Activated CD8-positive, alpha-beta T cell treated with anti-CD3 and anti-CD28 coated beads, Interleukin-2, amount 10 ng/mL, durations not matched to agents 7 days and 5 days (primary cell): ENCODE results near the gene HLA-B. TPM values are rescaled to one million over a fixed set of nuclear protein-coding genes. Genes with fewer than 3 reads are reported as not detected.

ENCODE experiments used
- ATAC-seq: fragments of 150-1000 bp; cut with Tn5 transposase; one replicate; pipeline ENCODE4 v1.10.0; 2021; ENCODE audit warnings: moderate library complexity
- CTCF ChIA-PET: fragments of 350-600 bp; sonication (Branson Sonifier 250); formaldehyde crosslinking; loops from one replicate; lab custom pipeline; 2021; ENCODE audit warnings: antibody characterized with exemption; lab: Charles Lee
- POLR2A ChIA-PET: fragments of 350-600 bp; sonication (Branson Sonifier 250); formaldehyde crosslinking; loops from one replicate; lab custom pipeline; 2021; ENCODE audit warnings: antibody characterized with exemption; lab: Charles Lee
- DNase-seq: peaks from one replicate; pipeline ENCODE4 v3.0.0-alpha.2; 2020
- H3K27ac Mint-ChIP-seq: one replicate; pipeline ENCODE4 v1.8.0; 2021; ENCODE audit warnings: mild to moderate bottlenecking, mixed read lengths
- H3K27me3 Mint-ChIP-seq: one replicate; pipeline ENCODE4 v1.8.0; 2021; ENCODE audit warnings: low read depth, mixed read lengths
- H3K36me3 Mint-ChIP-seq: one replicate; pipeline ENCODE4 v1.8.0; 2021; ENCODE audit warnings: low read depth, mixed read lengths
- H3K4me1 Mint-ChIP-seq: one replicate; pipeline ENCODE4 v1.8.0; 2021; ENCODE audit warnings: low read depth, mixed read lengths
- H3K4me3 Mint-ChIP-seq: one replicate; pipeline ENCODE4 v1.8.0; 2021; ENCODE audit warnings: mild to moderate bottlenecking, mixed read lengths
- H3K9me3 Mint-ChIP-seq: one replicate; pipeline ENCODE4 v1.8.0; 2022; ENCODE audit warnings: mixed read lengths; ENCODE audit not compliant: insufficient read depth
- microRNA-seq: library from miRNA; unstranded; fragments of <30 nt; microRNA quantifications from one replicate; pipeline ENCODE4 v1.2.0, GENCODE V29; 2022
- total RNA-seq, 2 experiments: library from RNA; stranded (reverse); gene quantifications; one replicate each; pipeline ENCODE4 v1.2.3, GENCODE V29; 2021

HLA-B gene
- total RNA-seq, 2 experiments from 2014 or later: 3,406 to 3,473 TPM

- POLR2A ChIA-PET: no interaction called here
Observed at GRCh38 chr6:31304683-31305082, 52.3 kb downstream of the HLA-B start.

More at GRCh38 chr6:31304683-31305082, 52.3 kb downstream of the HLA-B start:
- CTCF ChIA-PET: interaction anchor here (1.0 to 2.4 kb wide), 2 partner anchors 10 to 62 kb away, joined by 3 to 6 read pairs; no protein-coding TSS in a partner anchor
- DNase-seq (no peak), ATAC-seq (no peak)
- Mint-ChIP-seq H3K27me3 (peaks cover 41% of the 10 kb centered on the region), H3K4me1 (peaks cover 4% of the 10 kb centered on the region), H3K36me3 (no peaks in the 10 kb centered on the region), H3K9me3 (no peaks in the 10 kb centered on the region), H3K27ac (no peak overlapping the region), H3K4me3 (no peak overlapping the region)

Small RNA genes within 50 kb of the gene (microRNA-seq; reads per million reads assigned to microRNA genes)
- gene MIR6891: 8.0 reads per million, percentile 17 among the genes with 10 or more reads in this experiment

Other genes starting within 250 kb of the HLA-B start
- not detected for gene C6orf15, start 244.6 kb downstream of the HLA-B start, total RNA-seq
- not detected for gene PSORS1C1, start 242.4 kb downstream of the HLA-B start, total RNA-seq
- not detected for gene CDSN, start 236.7 kb downstream of the HLA-B start, total RNA-seq
- not detected for gene PSORS1C2, start 218.1 kb downstream of the HLA-B start, total RNA-seq
- 10 to 100 TPM; 36.5 to 41.9 TPM for gene CCHCR1, start 199.4 kb downstream of the HLA-B start, total RNA-seq
- 100 to 1,000 TPM; 122 to 125 TPM for gene TCF19, start 198.6 kb downstream of the HLA-B start, total RNA-seq
- not detected for gene POU5F1, start 186.5 kb downstream of the HLA-B start, total RNA-seq
- 1,000 to 10,000 TPM; 1,075 to 1,135 TPM for gene HLA-C, start 85.1 kb downstream of the HLA-B start, total RNA-seq
- gene MICA, start 46.4 kb upstream of the HLA-B start, total RNA-seq: 1 to 10 TPM; 8.7 to 9.0 TPM
- gene MICB, start 141.0 kb upstream of the HLA-B start, total RNA-seq: 10 to 100 TPM; 49.0 TPM
- not detected for gene MCCD1, start 171.8 kb upstream of the HLA-B start, total RNA-seq
- 100 to 1,000 TPM; 477 to 488 TPM for gene DDX39B, start 184.8 kb upstream of the HLA-B start, total RNA-seq
- gene ATP6V1G2, start 189.4 kb upstream of the HLA-B start, total RNA-seq: 1 to 10 TPM; 2.5 TPM
- gene NFKBIL1, start 190.4 kb upstream of the HLA-B start, total RNA-seq: 10 to 100 TPM; 13.5 to 14.2 TPM
- 10 to 100 TPM; 19.4 to 24.6 TPM for gene LTA, start 215.1 kb upstream of the HLA-B start, total RNA-seq
- 10 to 100 TPM; 53.4 to 55.0 TPM for gene TNF, start 218.4 kb upstream of the HLA-B start, total RNA-seq
- gene LTB, start 225.2 kb upstream of the HLA-B start, total RNA-seq: 100 to 1,000 TPM; 613 to 618 TPM
- gene LST1, start 229.1 kb upstream of the HLA-B start, total RNA-seq: 100 to 1,000 TPM; 125 to 139 TPM
- gene NCR3, start 235.8 kb upstream of the HLA-B start, total RNA-seq: 100 to 1,000 TPM; 107 to 115 TPM